ENCODE measurements around the gene CNTLN. TPM values are rescaled to one million over a fixed set of nuclear protein-coding genes. Genes with fewer than 3 reads are reported as not detected.
"Not testable (repeated sequence)": the region's sequence is repeated elsewhere in the genome, so short reads cannot be mapped to it uniquely, and the experiment has no call there.

CNTLN gene
- total RNA-seq, 1 donor from 2014 or later = 2.5 TPM

- no peak for ATAC-seq
These were observed 288.3 kb downstream of the CNTLN start for GRCh38 chr9:17422994-17423680.

DNA sequence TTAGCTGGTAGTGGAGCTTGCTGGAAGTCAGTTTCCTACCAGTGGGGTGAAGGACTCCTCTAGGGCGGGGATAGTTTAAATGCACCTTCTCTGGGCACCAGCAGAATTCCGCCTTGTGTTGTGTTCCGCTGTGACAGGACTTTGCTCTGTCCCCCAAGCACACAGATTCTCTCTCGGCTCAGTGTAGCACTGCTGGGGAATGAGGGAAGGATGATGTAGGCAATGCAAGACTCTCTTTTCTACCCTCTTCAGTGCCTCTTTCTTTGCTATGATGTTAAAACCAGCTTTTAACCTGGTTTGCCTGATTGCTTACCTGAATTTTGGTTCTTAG is 288.8 kb downstream of the CNTLN start:
- ATAC-seq = no peak

DNA sequence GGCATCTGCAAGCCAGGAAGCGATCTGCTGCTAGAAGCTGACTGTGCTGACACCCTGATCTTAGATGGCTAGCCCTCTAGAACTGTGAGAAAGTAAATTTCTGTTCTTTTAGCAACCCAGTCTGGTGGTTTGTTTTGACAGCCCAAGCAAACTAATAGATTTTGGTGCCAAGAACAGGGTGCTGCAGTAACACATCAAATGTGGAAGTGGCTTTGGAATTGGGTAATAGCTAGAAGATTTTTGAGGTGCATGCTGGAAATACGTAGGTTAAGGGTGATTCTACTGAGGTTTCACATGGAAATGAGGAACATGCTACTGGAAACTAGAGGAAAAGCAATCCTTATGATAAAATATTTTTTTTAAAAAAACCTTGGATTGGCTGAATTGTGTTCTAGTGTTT is 290.5 kb downstream of the CNTLN start:
- no peak for ATAC-seq

GRCh38 chr9:17433526-17433925 is 298.7 kb downstream of the CNTLN start:
- ATAC-seq = no peak

- ATAC-seq = no peak
These were observed 302.0 kb downstream of the CNTLN start for GRCh38 chr9:17436854-17437253.

DNA sequence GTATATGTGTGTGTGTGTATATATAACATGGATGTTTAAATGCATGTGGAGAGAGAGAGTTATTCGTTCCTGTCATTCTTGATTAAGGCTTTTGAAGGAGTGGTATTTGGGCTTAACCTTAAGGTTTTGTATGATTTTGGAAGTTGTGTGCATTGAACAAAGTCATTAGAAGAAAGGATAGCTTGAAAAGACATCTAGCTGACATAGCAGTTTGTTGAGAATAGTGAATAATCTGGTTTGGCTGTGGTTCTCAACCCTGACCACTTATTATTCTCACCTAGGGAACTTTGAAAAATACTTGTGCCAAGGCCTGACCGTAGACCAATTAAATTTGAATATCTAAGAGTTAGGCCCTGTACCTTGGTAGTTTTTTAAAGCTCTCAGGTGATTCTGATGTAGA is 303.0 kb downstream of the CNTLN start:
- no peak for ATAC-seq

GRCh38 chr9:17445126-17445525 is 310.3 kb downstream of the CNTLN start:
- ATAC-seq = not testable (repeated sequence)

DNA sequence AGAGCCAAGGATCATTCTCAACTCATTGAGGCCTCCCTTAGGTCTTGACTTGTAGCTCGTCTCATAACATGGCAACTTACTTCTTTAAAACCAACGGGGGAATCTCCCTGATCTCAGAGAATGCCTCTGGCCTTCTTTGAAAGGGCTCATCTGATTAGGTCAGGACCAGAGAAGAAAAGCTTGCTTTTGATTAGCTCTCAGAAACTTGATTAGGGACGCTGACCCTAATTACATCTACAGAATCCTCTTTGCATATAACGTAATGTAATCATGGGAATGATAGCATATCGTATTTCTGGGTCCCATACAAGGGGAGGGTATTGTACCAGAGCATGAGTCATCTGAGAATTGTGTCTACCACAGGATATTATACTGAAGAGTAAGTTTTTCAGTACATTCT is 318.9 kb downstream of the CNTLN start:
- no peak for ATAC-seq

DNA sequence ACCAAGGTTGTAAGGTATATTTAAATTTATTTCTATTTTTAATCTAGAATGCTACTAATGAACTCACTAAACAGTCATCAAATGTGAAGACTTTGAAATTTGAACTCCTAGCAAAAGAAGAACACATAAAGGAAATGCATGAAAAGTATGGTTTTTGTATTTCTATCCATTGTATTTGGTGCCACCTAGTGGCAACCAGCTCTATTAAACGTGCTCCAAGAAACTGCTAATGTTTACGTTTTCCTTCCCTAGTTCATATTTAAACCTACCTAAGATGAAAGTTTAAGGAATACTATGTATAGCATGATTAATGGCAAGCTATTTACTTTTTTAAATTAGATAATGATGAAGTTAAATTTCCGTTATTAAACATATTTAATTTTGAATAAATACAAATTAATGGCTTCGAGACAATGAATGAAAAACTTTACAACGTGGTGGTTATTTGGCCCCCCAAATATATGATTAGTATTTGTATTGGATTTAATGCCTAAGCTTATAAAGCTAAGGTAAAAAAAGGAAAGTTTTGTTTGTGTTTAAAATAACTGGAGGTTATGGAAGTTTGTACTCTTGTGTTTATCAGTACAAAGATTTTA is 328.1 kb downstream of the CNTLN start:
- ATAC-seq = peak; percentile 39

DNA sequence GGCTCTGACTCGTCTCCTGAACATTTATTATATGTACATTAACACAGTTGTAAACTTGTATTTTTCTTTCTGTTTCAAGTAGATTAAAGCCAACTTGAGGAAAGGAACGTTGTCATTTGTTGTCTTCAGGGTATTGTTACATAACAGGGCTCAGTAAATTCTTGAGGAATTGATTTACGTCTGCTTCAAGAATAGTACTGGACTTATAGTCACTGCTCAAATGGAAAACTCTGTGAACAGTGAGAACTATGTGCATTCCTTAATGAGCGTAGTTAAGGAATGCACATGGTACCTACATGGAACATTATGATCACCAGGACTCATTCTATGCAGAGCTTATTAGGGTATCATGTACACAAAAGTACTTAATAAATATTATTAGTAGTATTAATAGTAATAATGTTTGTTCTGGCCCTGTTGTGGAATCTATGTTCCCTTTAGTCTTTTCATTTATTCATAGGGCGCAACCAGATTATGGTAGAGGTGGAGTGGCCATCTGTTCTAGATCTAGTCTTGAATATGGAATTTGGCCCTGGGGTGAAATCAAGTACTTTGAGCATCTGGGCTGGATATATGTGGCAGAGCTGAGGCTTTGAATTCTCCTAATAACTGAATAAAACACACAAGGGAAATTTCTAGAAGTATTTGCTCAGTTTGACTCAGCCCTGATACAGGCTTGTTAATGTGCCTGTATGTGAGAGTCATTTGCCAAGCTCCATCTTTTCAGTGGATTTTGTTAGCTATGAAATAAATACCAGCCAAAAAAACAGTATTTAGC is 335.4 kb downstream of the CNTLN start:
- no peak for ATAC-seq

DNA sequence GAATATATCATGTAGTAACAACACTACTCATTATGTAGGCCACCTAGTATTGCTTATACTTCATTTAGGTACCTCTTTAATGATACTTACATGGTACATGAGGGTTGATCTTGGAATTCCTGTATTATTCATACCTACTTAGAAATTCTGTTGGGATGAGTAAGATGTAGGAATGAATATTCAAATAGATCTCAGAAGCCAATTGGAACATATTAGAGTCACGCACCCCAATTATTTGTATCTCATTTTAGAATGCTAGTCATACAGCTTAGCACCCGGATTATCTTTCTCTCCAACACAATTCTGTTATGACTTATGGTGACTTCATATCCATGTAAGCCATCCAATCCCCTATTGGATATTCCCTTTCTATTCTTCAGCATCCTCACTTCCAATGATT is 337.3 kb downstream of the CNTLN start:
- no peak for ATAC-seq

GRCh38 chr9:17476401-17476800 is 341.6 kb downstream of the CNTLN start:
- no peak for ATAC-seq

GRCh38 chr9:17477816-17478215 is 343.0 kb downstream of the CNTLN start:
- ATAC-seq = no peak

DNA sequence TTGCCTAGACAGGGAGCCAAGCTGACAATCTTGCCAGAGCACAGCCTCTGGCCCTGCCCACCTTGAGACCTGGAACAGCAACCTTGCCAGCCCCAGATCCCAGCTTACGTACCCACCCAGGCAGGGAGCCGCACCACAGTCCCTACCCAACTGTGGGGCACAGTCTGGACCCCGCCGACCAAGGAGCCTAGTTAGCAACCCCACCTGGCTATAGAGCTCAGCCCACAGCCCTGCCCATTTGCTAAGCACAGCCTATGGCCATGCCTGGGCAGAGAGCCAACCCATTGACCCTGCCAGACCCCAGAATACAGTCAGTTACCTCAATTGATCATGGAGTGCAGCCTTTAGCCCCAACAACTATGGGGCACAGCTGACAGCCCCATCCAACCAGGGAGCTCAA is 346.1 kb downstream of the CNTLN start:
- no peak for ATAC-seq

DNA sequence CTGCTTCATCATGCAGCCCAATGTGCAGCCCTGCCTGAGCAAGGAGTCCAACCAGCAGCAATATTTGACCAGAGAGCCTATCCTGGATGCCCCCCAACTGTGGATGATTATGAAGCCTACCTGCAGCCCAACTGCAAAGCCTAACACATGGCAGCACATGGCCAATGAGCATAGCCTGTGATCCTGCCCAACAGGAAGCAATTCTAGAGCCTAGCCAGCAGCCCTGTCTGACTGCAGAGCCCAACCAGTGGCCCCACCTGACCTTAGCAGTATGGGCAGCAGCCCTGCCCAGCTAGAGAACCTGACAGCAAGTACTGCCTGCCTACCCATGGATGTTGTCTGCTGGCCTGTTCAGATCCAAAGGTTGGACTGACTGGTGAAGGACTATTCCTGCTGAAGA is 346.7 kb downstream of the CNTLN start:
- ATAC-seq = peak; percentile 48

DNA sequence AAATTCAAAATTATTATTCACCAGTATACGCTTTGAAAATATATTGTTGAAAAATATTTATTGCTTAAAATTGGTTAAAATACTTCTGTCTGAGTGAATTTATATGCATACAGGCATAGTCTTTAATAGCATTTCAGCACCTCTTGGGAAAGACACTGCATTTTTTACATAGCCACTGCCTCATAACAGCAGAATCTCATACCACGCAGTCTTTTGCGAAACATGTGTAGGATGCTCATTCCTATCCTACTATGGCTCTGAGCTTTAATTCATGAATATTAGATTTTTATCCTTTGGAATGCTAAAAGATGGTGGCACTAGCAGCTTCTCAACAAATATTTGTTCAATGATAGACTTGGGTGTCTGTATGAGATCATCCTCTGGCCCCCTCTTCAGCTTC is 350.1 kb downstream of the CNTLN start:
- ATAC-seq = no peak

DNA sequence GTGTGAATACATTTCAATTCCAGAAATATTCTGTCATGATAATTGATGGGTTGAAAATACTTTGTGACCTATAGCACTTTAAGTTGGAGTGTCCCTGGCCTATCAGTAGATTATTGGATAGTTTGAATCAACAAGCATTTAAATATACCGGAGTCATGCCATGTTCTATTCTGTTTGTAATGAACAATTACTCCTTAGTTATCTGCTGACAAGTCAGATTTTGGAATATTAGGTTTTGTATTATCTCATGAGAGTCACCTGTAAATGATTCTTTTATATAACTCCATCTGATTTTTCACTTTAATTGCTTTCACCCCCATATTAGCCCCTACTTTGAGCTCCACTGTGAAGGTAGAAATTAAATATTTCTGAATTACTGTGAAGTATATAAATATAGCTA is 351.6 kb downstream of the CNTLN start:
- ATAC-seq = no peak

DNA sequence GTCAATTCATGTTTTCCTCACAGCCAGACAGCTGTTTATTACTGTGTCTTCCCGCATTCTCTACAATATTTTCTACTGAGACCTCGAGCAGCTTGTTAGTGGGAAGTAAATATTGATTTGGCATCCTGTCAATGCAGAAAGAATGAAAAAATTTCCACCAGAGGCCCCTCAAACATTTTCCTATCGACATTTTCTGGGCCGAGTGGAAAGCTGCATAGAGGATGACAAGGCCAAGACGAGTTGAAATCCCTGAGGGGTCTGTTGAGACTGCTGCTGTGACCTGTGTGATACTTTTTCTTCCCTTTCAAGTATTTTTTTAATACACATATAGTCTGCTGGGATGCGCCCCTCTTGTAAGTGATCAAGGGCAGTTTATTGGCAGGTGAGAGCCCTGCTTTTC is 352.6 kb downstream of the CNTLN start:
- no peak for ATAC-seq

- ATAC-seq = no peak
These were observed 353.8 kb downstream of the CNTLN start for GRCh38 chr9:17488662-17489061.

DNA sequence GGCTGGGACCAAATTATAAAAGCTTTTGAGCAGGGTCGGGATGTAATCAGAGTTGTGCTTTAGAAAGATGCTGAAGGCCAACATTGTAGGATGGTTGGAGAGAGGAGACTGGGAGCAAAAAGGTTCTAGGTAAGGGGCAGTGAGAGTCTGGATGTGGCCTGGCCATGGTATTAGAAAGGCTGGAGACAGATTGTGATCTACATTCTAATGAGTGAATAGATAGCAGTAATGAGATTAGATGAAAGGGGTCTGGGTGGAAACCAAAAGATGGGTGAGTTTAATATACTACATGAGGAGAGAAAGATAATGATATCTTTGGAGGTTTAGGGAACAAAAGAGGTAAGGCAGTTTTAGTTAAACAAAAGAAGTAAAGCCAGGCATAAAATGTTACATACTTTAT is 355.3 kb downstream of the CNTLN start:
- no peak for ATAC-seq

DNA sequence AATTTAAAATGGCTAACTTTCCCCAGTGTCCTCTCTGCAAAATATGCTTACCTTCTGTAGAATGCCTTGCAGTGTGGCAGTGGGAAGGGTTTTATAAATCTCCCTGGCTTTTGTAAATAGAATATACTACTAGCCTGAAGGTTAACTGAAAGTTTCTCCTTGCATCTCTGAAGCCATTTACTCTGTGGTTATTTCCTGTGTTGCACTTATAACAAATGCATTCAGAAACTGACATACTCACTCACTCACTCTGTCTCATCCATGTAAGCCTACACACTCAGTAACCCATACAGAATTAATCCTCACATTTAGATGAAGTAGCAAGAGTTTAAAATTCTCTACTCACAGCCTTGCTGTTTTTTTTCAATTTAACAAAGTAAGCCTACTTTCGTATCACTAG is 356.9 kb downstream of the CNTLN start:
- ATAC-seq = no peak

DNA sequence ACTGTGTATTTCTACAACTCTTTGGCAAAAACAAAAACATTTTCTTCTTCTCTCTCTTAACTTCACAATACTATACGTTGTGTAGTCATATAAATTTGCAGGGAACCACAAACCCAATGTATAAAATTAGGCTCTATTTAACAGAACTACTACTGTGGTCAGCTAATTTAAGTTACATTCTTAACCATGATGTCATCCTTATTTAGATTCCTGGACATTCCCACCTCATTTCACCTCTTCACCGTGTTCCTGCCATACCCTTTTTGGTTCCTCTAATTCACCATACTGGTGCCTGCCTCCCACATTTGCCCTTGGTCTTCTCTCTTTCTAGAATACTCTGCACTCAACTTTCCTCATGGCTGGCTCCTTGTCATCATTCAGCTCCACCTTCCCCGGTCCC is 368.4 kb downstream of the CNTLN start:
- ATAC-seq = no peak

DNA sequence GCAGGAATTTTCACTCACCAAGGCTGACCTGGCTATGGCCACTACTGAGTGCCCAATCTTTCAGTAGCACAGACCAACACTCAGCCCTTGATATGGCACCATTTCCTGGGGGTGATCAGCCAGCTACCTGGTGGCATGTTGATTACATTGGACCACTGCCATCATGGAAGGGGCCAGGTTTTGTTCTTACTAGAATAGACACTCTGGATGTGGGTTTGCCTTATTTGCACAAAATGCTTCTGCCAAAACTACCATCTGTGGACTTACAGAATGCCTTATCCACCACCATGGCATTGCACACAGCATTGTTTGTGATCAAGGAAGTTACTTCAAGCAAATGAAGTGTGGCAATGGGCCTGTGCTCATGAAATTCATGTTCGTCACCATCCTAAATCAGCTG is 374.3 kb downstream of the CNTLN start:
- no peak for ATAC-seq

DNA sequence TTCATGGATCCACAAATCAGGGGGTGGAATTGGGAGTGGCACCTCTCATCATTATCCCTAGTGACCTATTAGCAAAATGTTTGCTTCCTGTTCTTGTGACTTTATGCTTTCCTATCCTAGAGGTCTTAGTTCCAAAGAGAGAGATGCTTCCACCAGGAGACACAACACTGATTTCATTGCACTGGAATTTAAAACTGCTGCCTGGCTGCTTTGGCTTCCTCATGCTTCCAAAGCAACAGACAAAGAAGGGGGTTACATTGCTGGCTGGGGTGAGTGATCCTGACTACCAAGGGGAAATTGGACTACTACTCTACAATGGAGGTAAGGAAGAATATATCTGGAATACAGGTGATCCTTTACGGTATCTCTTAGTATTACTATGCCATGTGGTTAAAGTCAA is 374.9 kb downstream of the CNTLN start:
- no peak for ATAC-seq
